Activated T-cell treated with anti-CD3 and anti-CD28 coated beads, Interleukin-2, amount 50 U/mL, for 72 hours (primary cell): ENCODE measurements around the gene PROSER1. TPM values are rescaled to one million over a fixed set of nuclear protein-coding genes. Genes with fewer than 3 reads are reported as not detected.

ENCODE experiments used
- ATAC-seq, 2 donors: fragments of 150-1000 bp; cut with Tn5 transposase; replicated peaks in 1 of 2; 2 replicates each; pipeline ENCODE4 v1.10.0; 2021; ENCODE audit warnings: moderate library complexity in 2 of 2, mild to moderate bottlenecking in 1 of 2
- DNase-seq, 2 donors: peaks; one replicate each; pipeline ENCODE4 v3.0.0; 2021 to 2022; ENCODE audit warnings: mixed read lengths in 1 of 2
- H3K27ac Mint-ChIP-seq: one replicate; pipeline ENCODE4 v1.8.0; 2022; ENCODE audit warnings: mild to moderate bottlenecking, moderate library complexity, mixed read lengths
- H3K27me3 Mint-ChIP-seq: one replicate; pipeline ENCODE4 v1.8.0; 2022; ENCODE audit warnings: low read depth, mixed read lengths
- H3K36me3 Mint-ChIP-seq, 2 donors: one replicate each; pipeline ENCODE4 v1.8.0; 2022; ENCODE audit warnings: mixed read lengths in 2 of 2, mild to moderate bottlenecking in 1 of 2; ENCODE audit not compliant: insufficient read depth in 2 of 2
- H3K4me1 Mint-ChIP-seq: one replicate; pipeline ENCODE4 v1.8.0; 2022; ENCODE audit warnings: low read depth, mixed read lengths
- H3K4me3 Mint-ChIP-seq, 2 donors: one replicate each; pipeline ENCODE4 v1.8.0; 2022; ENCODE audit warnings: mild to moderate bottlenecking in 2 of 2, mixed read lengths in 2 of 2, moderate library complexity in 2 of 2
- H3K9me3 Mint-ChIP-seq, 2 donors: one replicate each; pipeline ENCODE4 v1.8.0; 2022; ENCODE audit warnings: mixed read lengths in 2 of 2
- total RNA-seq, 2 donors: library from RNA; stranded (reverse); gene quantifications; one replicate each; pipeline ENCODE4 v1.2.3, GENCODE V29; 2022

PROSER1 gene
- total RNA-seq, 2 donors from 2014 or later = 114 to 116 TPM

DNA sequence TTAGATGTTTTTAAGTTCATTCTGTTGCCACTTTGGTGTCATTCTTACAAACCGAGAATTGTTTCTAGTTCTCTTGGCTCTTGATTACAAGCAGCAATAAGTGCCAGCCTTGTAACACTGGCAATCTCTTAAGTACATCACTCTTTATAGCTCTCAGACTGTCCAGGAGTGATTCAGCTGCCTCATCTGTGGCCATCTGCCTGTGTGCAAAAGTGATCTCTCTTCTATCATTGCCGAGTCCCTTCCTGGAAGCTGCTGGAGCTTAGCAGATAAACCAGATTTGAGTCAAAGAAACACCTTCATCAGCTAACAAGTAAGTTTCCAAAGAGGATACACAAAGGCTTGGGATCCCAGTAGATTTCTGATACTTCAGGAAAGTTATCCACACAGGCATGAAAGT, 70.4 kb downstream of the PROSER1 start:
- no peaks in the 10 kb centered on the region for H3K36me3 Mint-ChIP-seq
- H3K4me1 Mint-ChIP-seq = no peaks in the 10 kb centered on the region
- no peak overlapping the region for H3K4me3 Mint-ChIP-seq
- no peak for DNase-seq
- ATAC-seq = no peak
- no peaks in the 10 kb centered on the region for H3K9me3 Mint-ChIP-seq
- H3K27me3 Mint-ChIP-seq = peaks cover 7% of the 10 kb centered on the region
- no peak overlapping the region for H3K27ac Mint-ChIP-seq

- no peak for DNase-seq
- peaks cover 18% of the 10 kb centered on the region for H3K27me3 Mint-ChIP-seq
- peaks cover 0 to 4% of the 10 kb centered on the region in 2 donors for H3K9me3 Mint-ChIP-seq
- no peaks in the 10 kb centered on the region for H3K36me3 Mint-ChIP-seq
- no peaks in the 10 kb centered on the region for H3K4me1 Mint-ChIP-seq
- no peak overlapping the region for H3K4me3 Mint-ChIP-seq
- no peak for ATAC-seq
- no peak overlapping the region for H3K27ac Mint-ChIP-seq
Observed at GRCh38 chr13:38965281-38965680, 72.6 kb downstream of the PROSER1 start.

DNA sequence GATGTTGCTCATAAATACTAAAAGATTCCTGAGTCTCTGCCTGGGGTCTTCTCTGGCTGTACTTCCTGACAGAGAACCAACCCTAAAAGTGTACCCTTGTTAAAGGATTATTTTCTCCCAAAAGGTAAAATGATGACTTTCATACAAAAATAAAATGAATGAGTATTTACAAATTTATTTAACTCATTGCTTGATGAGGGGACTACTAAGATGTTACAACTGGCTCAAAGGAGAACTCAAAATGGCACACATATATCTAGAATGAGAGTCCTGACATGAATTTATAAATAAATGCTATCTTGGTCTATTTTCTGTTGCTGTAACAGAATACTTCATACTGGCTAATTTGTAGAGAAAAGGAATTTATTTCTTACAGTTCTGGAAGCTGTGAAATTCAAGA, 77.7 kb downstream of the PROSER1 start:
- ATAC-seq (no peak), DNase-seq (no peak)
- Mint-ChIP-seq H3K27ac (no peak overlapping the region), H3K4me1 (no peaks in the 10 kb centered on the region), H3K4me3 (no peak overlapping the region), H3K27me3 (peaks cover 18% of the 10 kb centered on the region), H3K36me3 (peaks cover 0 to 2% of the 10 kb centered on the region in 2 donors), H3K9me3 (peaks cover 0 to 4% of the 10 kb centered on the region in 2 donors)

Other genes starting within 250 kb of the PROSER1 start
- gene STOML3, start 47.3 kb downstream of the PROSER1 start, total RNA-seq = not detected
- 10 to 100 TPM; 27.1 to 30.3 TPM for gene NHLRC3, start 367 bp upstream of the PROSER1 start, total RNA-seq